Measurements from ENCODE around the gene TFAP2C.

The TFAP2C gene

DNA sequence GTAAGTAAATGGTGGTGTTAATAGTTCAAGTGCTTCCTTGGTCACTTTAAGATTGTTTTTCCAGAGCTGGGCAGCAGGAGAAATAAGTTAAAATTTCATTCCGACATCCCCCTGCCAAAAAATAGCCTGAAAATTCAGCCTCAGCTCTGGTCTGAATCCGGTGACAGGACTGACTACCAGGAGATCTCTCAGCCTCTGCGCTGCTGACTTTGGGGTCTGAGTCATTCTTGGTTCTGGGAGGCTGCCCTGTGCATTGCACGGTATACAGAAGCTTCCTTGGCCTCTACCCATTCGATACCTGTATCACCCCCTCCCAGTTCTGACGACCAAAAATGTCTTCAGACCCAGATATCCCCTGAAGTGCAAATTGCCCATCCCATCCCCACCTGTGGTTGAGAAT lies 36.3 kb upstream of the TFAP2C start:
- Histone ChIP-seq H3K27ac (no peak overlapping the region), H3K27me3 (ENCODE audit: control insufficient read depth, insufficient read depth, low read length) (no peaks in the 10 kb centered on the region), H3K79me2 (no peaks in the 10 kb centered on the region), H3K4me3 (ENCODE audit: low read depth, low read length) (no peak overlapping the region), H3K9ac (no peak overlapping the region), H3K4me2 (ENCODE audit: low read length) (no peak overlapping the region), H3K9me3 (ENCODE audit: control insufficient read depth, low read length) (no peaks in the 10 kb centered on the region), H2AFZ (no peak overlapping the region), H3K4me1 (no peaks in the 10 kb centered on the region), H3K36me3 (ENCODE audit: control insufficient read depth, insufficient read depth, low read length) (no peaks in the 10 kb centered on the region)
- TF ChIP-seq, protein P1, sequence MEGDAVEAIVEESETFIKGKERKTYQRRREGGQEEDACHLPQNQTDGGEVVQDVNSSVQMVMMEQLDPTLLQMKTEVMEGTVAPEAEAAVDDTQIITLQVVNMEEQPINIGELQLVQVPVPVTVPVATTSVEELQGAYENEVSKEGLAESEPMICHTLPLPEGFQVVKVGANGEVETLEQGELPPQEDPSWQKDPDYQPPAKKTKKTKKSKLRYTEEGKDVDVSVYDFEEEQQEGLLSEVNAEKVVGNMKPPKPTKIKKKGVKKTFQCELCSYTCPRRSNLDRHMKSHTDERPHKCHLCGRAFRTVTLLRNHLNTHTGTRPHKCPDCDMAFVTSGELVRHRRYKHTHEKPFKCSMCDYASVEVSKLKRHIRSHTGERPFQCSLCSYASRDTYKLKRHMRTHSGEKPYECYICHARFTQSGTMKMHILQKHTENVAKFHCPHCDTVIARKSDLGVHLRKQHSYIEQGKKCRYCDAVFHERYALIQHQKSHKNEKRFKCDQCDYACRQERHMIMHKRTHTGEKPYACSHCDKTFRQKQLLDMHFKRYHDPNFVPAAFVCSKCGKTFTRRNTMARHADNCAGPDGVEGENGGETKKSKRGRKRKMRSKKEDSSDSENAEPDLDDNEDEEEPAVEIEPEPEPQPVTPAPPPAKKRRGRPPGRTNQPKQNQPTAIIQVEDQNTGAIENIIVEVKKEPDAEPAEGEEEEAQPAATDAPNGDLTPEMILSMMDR (IDR thresholded peaks at IDR 0.05): no peak

- Histone ChIP-seq H3K9me3 (ENCODE audit: control insufficient read depth, low read length) (no peaks in the 10 kb centered on the region), H3K36me3 (ENCODE audit: control insufficient read depth, insufficient read depth, low read length) (no peaks in the 10 kb centered on the region), H3K79me2 (no peaks in the 10 kb centered on the region), H3K27me3 (ENCODE audit: control insufficient read depth, insufficient read depth, low read length) (no peaks in the 10 kb centered on the region), H3K27ac (no peak overlapping the region), H3K4me1 (no peaks in the 10 kb centered on the region), H3K4me3 (ENCODE audit: low read depth, low read length) (no peak overlapping the region), H3K4me2 (ENCODE audit: low read length) (no peak overlapping the region), H3K9ac (no peak overlapping the region), H2AFZ (no peak overlapping the region)
- TF ChIP-seq, protein P1 (IDR thresholded peaks at IDR 0.05): no peak
Measured at GRCh38 chr20:56595746-56596475, 33.2 kb upstream of the TFAP2C start.

- H3K4me2 ChIP-seq (ENCODE audit: low read length): no peak overlapping the region
- no peaks in the 10 kb centered on the region for H3K4me1 ChIP-seq
- no peaks in the 10 kb centered on the region for H3K9me3 ChIP-seq (ENCODE audit: control insufficient read depth, low read length)
- no peak overlapping the region for H3K27ac ChIP-seq
- H3K4me3 ChIP-seq (ENCODE audit: low read depth, low read length): no peak overlapping the region
- H3K36me3 ChIP-seq (ENCODE audit: control insufficient read depth, insufficient read depth, low read length): no peaks in the 10 kb centered on the region
- no peak overlapping the region for H3K9ac ChIP-seq
- no peaks in the 10 kb centered on the region for H3K27me3 ChIP-seq (ENCODE audit: control insufficient read depth, insufficient read depth, low read length)
- TF ChIP-seq, protein P1 (IDR thresholded peaks at IDR 0.05): no peak
- no peaks in the 10 kb centered on the region for H3K79me2 ChIP-seq
- no peak overlapping the region for H2AFZ ChIP-seq
Measured at GRCh38 chr20:56601166-56601565, 27.9 kb upstream of the TFAP2C start.

DNA sequence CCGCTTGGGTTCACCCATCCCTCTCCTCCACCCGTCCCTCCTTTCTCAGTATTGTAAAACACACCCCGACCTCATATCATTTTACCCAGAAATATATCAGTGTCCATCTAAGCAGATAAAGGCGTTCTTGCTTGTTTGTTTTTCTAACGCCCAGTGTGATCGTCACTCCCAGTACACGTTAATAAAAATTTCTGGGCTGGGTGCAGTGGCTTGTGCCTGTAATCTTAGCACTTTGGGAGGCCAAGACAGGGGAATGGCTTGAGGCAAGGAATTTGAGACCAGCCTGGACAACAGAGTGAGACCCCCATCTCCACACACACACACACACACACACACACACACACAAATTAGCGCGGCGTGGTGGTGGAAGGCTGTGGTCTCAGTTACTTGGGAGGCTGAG lies 24.4 kb upstream of the TFAP2C start:
- H3K36me3 ChIP-seq (ENCODE audit: control insufficient read depth, insufficient read depth, low read length): no peaks in the 10 kb centered on the region
- H3K79me2 ChIP-seq: no peaks in the 10 kb centered on the region
- no peak overlapping the region for H3K9ac ChIP-seq
- no peaks in the 10 kb centered on the region for H3K4me1 ChIP-seq
- H2AFZ ChIP-seq: no peak overlapping the region
- H3K9me3 ChIP-seq (ENCODE audit: control insufficient read depth, low read length): no peaks in the 10 kb centered on the region
- H3K27me3 ChIP-seq (ENCODE audit: control insufficient read depth, insufficient read depth, low read length): no peaks in the 10 kb centered on the region
- H3K4me2 ChIP-seq (ENCODE audit: low read length): no peak overlapping the region
- TF ChIP-seq, protein P1 (IDR thresholded peaks at IDR 0.05): no peak
- no peak overlapping the region for H3K27ac ChIP-seq
- no peak overlapping the region for H3K4me3 ChIP-seq (ENCODE audit: low read depth, low read length)
